ENCODE results near the gene ZAP70. TPM values are rescaled to one million over a fixed set of nuclear protein-coding genes. Genes with fewer than 3 reads are reported as not detected.

ZAP70 gene
- total RNA-seq, 2 experiments from 2014 or later = 286 to 338 TPM

GRCh38 chr2:97724073-97724410 is 10.7 kb downstream of the ZAP70 start:
- Mint-ChIP-seq H3K4me3 (no peak overlapping the region), H3K4me1 (peaks cover 74% of the 10 kb centered on the region), H3K9me3 (ENCODE audit: low read depth) (peaks cover 5% of the 10 kb centered on the region), H3K27me3 (no peaks in the 10 kb centered on the region), H3K27ac (no peak overlapping the region), H3K36me3 (peaks cover 84% of the 10 kb centered on the region)
- ATAC-seq (no peak), DNase-seq (no peak)
- CTCF ChIA-PET = no interaction called here

GRCh38 chr2:97724501-97724900 is 11.1 kb downstream of the ZAP70 start:
- no peak for DNase-seq
- Mint-ChIP-seq H3K36me3 (peaks cover 86% of the 10 kb centered on the region), H3K27me3 (no peaks in the 10 kb centered on the region), H3K9me3 (ENCODE audit: low read depth) (peaks cover 7% of the 10 kb centered on the region), H3K4me3 (no peak overlapping the region), H3K27ac (no peak overlapping the region), H3K4me1 (peaks cover 70% of the 10 kb centered on the region)
- ATAC-seq = no peak
- CTCF ChIA-PET = no interaction called here

DNA sequence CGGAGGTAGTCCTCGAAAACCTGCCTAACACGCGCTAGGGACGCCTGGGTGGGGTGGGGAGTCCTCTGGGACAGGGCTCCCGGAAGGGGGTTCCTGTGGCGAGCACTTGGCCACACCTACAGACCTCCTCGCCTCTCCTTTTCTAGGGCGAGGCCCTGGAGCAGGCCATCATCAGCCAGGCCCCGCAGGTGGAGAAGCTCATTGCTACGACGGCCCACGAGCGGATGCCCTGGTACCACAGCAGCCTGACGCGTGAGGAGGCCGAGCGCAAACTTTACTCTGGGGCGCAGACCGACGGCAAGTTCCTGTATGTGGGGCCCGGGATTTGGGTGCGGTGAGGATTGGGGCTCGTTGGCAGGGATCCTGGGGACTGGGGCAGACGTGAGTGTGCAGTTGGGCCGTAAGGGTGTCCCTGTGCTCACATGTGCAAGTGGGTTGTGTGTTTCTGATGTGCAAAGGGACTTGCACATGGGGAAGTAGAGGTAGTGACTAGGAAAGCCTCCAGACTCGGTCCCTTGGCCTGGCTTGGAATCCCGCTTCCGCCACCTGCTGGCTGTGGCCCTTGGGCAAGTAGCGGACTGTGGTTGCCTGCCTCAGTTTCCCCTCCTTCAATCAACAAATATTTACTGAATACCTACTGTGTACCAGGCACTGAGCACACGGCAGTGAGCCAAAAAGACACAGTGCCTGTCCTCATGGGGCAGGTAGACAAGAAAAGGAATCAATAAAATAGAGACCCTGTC is 11.7 kb downstream of the ZAP70 start:
- ATAC-seq (no peak), DNase-seq (no peak)
- CTCF ChIA-PET = interaction anchor here (1.2 to 7.1 kb wide), 2 partner anchors 16 to 17 kb away, joined by 3 to 58 read pairs; no protein-coding TSS in a partner anchor
- peaks cover 9% of the 10 kb centered on the region for H3K9me3 Mint-ChIP-seq (ENCODE audit: low read depth)
- no peak overlapping the region for H3K27ac Mint-ChIP-seq
- no peak overlapping the region for H3K4me3 Mint-ChIP-seq
- H3K4me1 Mint-ChIP-seq = peaks cover 67% of the 10 kb centered on the region
- H3K27me3 Mint-ChIP-seq = no peaks in the 10 kb centered on the region
- peaks cover 86% of the 10 kb centered on the region for H3K36me3 Mint-ChIP-seq

GRCh38 chr2:97726261-97727064 is 13.1 kb downstream of the ZAP70 start:
- Mint-ChIP-seq H3K4me3 (no peak overlapping the region), H3K4me1 (peaks cover 69% of the 10 kb centered on the region), H3K9me3 (ENCODE audit: low read depth) (peaks cover 9% of the 10 kb centered on the region), H3K27ac (peak overlapping the region; percentile 56), H3K36me3 (peaks cover 89% of the 10 kb centered on the region), H3K27me3 (no peaks in the 10 kb centered on the region)
- ATAC-seq (no peak), DNase-seq (no peak)
- CTCF ChIA-PET = interaction anchor here (0.7 to 7.1 kb wide), 6 partner anchors 9 to 27 kb away, joined by 3 to 58 read pairs (median 8); partner anchors contain the start of gene ZAP70

- H3K4me3 Mint-ChIP-seq = no peak overlapping the region
- DNase-seq (no peak), ATAC-seq (no peak)
- peaks cover 93% of the 10 kb centered on the region for H3K36me3 Mint-ChIP-seq
- CTCF ChIA-PET = interaction anchor here (1.0 to 7.1 kb wide), 4 partner anchors 10 to 30 kb away, joined by 3 to 58 read pairs (median 8); no protein-coding TSS in a partner anchor
- peaks cover 70% of the 10 kb centered on the region for H3K4me1 Mint-ChIP-seq
- H3K27me3 Mint-ChIP-seq = no peaks in the 10 kb centered on the region
- peak overlapping the region; percentile 68 for H3K27ac Mint-ChIP-seq
- peaks cover 9% of the 10 kb centered on the region for H3K9me3 Mint-ChIP-seq (ENCODE audit: low read depth)
These were observed 13.9 kb downstream of the ZAP70 start for GRCh38 chr2:97727296-97727695.

DNA sequence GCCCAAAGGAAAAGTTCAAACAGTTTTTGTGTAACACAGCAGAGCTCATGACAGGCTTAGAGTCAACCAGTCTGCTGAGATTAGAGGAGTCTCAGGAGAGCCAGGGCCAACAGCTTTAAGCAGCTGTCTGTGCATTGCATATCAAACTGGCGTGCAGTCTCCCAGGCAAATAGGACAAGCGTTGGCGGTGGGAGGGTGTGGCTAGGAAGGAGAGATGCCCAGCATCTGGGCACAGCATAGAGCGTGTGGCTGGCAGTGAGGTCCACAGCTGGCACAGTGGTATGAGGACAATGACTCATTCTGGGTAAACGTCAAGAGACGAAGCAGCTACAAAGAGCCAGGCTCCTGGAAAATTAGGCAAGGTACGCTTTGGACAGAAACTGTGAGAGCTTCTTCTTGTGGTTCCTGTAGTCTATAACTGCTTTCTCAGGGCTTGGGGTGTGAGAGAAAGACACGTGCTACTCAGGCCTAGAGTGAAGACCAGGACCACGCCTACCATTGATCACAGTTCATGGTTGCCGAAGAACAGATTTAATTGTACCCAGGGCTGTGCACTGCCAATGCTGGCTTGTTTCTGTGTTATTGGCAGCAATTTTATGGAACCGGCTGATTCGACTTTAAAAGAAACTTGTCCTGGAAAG is 14.8 kb downstream of the ZAP70 start:
- no peak for DNase-seq
- peaks cover 9% of the 10 kb centered on the region for H3K9me3 Mint-ChIP-seq (ENCODE audit: low read depth)
- peaks cover 61% of the 10 kb centered on the region for H3K4me1 Mint-ChIP-seq
- peaks cover 90% of the 10 kb centered on the region for H3K36me3 Mint-ChIP-seq
- CTCF ChIA-PET = interaction anchor here (0.7 to 7.1 kb wide), 5 partner anchors 11 to 31 kb away, joined by 3 to 58 read pairs (median 4); partner anchors contain the start of gene ZAP70
- ATAC-seq = peak; percentile 49
- H3K27ac Mint-ChIP-seq = peak overlapping the region; percentile 68
- no peak overlapping the region for H3K4me3 Mint-ChIP-seq
- no peaks in the 10 kb centered on the region for H3K27me3 Mint-ChIP-seq

- H3K4me1 Mint-ChIP-seq = peaks cover 53% of the 10 kb centered on the region
- CTCF ChIA-PET = interaction anchor here (1.0 to 7.1 kb wide), 8 partner anchors 11 to 140 kb away, joined by 3 to 58 read pairs (median 4); partner anchors contain the start of gene ACTR1B
These were observed 16.9 kb downstream of the ZAP70 start for GRCh38 chr2:97730245-97730644.

GRCh38 chr2:97731274-97732020 is 18.1 kb downstream of the ZAP70 start:
- CTCF ChIA-PET = interaction anchor here (1.1 to 7.1 kb wide), 5 partner anchors 9 to 141 kb away, joined by 3 to 58 read pairs (median 4); partner anchors contain the start of gene ACTR1B
- Mint-ChIP-seq H3K9me3 (ENCODE audit: low read depth) (peaks cover 5% of the 10 kb centered on the region), H3K4me3 (no peak overlapping the region), H3K27ac (peak overlapping the region; percentile 82), H3K27me3 (no peaks in the 10 kb centered on the region), H3K4me1 (peaks cover 41% of the 10 kb centered on the region), H3K36me3 (peaks cover 75% of the 10 kb centered on the region)
- ATAC-seq (peak; percentile 48), DNase-seq (no peak)

More at GRCh38 chr2:97730245-97730644, 16.9 kb downstream of the ZAP70 start:
- ATAC-seq (no peak), DNase-seq (no peak)
- Mint-ChIP-seq H3K9me3 (ENCODE audit: low read depth) (peaks cover 9% of the 10 kb centered on the region), H3K36me3 (peaks cover 83% of the 10 kb centered on the region), H3K27ac (no peak overlapping the region), H3K4me3 (no peak overlapping the region), H3K27me3 (no peaks in the 10 kb centered on the region)

- Mint-ChIP-seq H3K9me3 (ENCODE audit: low read depth) (peaks cover 5% of the 10 kb centered on the region), H3K4me1 (peaks cover 31% of the 10 kb centered on the region), H3K27ac (no peak overlapping the region), H3K36me3 (peaks cover 67% of the 10 kb centered on the region), H3K27me3 (no peaks in the 10 kb centered on the region), H3K4me3 (no peak overlapping the region)
- CTCF ChIA-PET = interaction anchor here (1.2 kb wide), 1 partner anchor 19 kb away, joined by 3 read pairs; the partner anchor contains the start of gene ZAP70
- ATAC-seq (no peak), DNase-seq (no peak)
These were observed 19.3 kb downstream of the ZAP70 start for GRCh38 chr2:97732436-97733340.

GRCh38 chr2:97733341-97734035 is 20.1 kb downstream of the ZAP70 start:
- ATAC-seq (no peak), DNase-seq (no peak)
- Mint-ChIP-seq H3K4me3 (no peak overlapping the region), H3K36me3 (peaks cover 64% of the 10 kb centered on the region), H3K9me3 (ENCODE audit: low read depth) (peaks cover 5% of the 10 kb centered on the region), H3K27ac (peak overlapping the region; percentile 40), H3K4me1 (peaks cover 23% of the 10 kb centered on the region), H3K27me3 (no peaks in the 10 kb centered on the region)
- CTCF ChIA-PET = interaction anchor here (1.2 kb wide), 1 partner anchor 20 kb away, joined by 3 read pairs; the partner anchor contains the start of gene ZAP70

Measured in activated CD8-positive, alpha-beta memory T cell treated with anti-CD3 and anti-CD28 coated beads, Interleukin-2, amount 10 ng/mL, durations not matched to agents 7 days and 5 days (primary cell).